RCC 7860 (cell line): ENCODE results near the gene PTPRE.
A peak's percentile ranks its signal among the peaks of the same experiment; 100 is the strongest.

Source experiments
- DNase-seq: peaks from one replicate; pipeline ENCODE4 v3.0.0-alpha.2; 2015; ENCODE audit warnings: low spot score
- FAIRE-seq: peaks from 2 replicates; lab custom pipeline; 2012; peaks lifted over from hg19 to GRCh38; lab: Jason Lieb, UNC

PTPRE gene

GRCh38 chr10:127922675-127923366 is 15.9 kb downstream of the PTPRE start:
- FAIRE-seq (peak; percentile 95), DNase-seq (peak; percentile 98)

GRCh38 chr10:127923646-127924045 is 16.7 kb downstream of the PTPRE start:
- FAIRE-seq: no peak
- DNase-seq: no peak

- DNase-seq (no peak), FAIRE-seq (no peak)
Measured at GRCh38 chr10:127925471-127926207, 18.7 kb downstream of the PTPRE start.

GRCh38 chr10:127926455-127926854 is 19.6 kb downstream of the PTPRE start:
- FAIRE-seq (no peak), DNase-seq (no peak)

- peak; percentile 29 for DNase-seq
- peak; percentile 85 for FAIRE-seq
Measured at GRCh38 chr10:127928021-127928806, 21.3 kb downstream of the PTPRE start.

GRCh38 chr10:127932521-127933270 is 25.8 kb downstream of the PTPRE start:
- DNase-seq (no peak), FAIRE-seq (no peak)

GRCh38 chr10:127933271-127933670 is 26.4 kb downstream of the PTPRE start:
- FAIRE-seq (no peak), DNase-seq (no peak)

- DNase-seq: no peak
- no peak for FAIRE-seq
Measured at GRCh38 chr10:127934383-127934782, 27.5 kb downstream of the PTPRE start.

GRCh38 chr10:127935071-127935561 is 28.2 kb downstream of the PTPRE start:
- no peak for FAIRE-seq
- DNase-seq: no peak

- DNase-seq: no peak
- no peak for FAIRE-seq
Measured at GRCh38 chr10:127937069-127937468, 30.2 kb downstream of the PTPRE start.

- FAIRE-seq: no peak
- no peak for DNase-seq
Measured at GRCh38 chr10:127937915-127938463, 31.1 kb downstream of the PTPRE start.

- FAIRE-seq (no peak), DNase-seq (no peak)
Measured at GRCh38 chr10:127939786-127940330, 33.0 kb downstream of the PTPRE start.

- DNase-seq (no peak), FAIRE-seq (no peak)
Measured at GRCh38 chr10:127940866-127941640, 34.1 kb downstream of the PTPRE start.

- DNase-seq (no peak), FAIRE-seq (no peak)
Measured at GRCh38 chr10:127942811-127943210, 35.9 kb downstream of the PTPRE start.

- no peak for DNase-seq
- FAIRE-seq: no peak
Measured at GRCh38 chr10:127943336-127943910, 36.5 kb downstream of the PTPRE start.

- FAIRE-seq: no peak
- DNase-seq: no peak
Measured at GRCh38 chr10:127944256-127944655, 37.4 kb downstream of the PTPRE start.

GRCh38 chr10:127945341-127945758 is 38.4 kb downstream of the PTPRE start:
- DNase-seq: peak; percentile 85

GRCh38 chr10:127945948-127946711 is 39.2 kb downstream of the PTPRE start:
- FAIRE-seq (no peak), DNase-seq (no peak)

More at GRCh38 chr10:127945341-127945758, 38.4 kb downstream of the PTPRE start:
- peak; percentile 16 for FAIRE-seq
